ENCODE results near the gene RMRP. TPM values are rescaled to one million over a fixed set of nuclear protein-coding genes. Genes with fewer than 3 reads are reported as not detected.

Gene RMRP
- total RNA-seq, 1 donor from 2014 or later: 8,462 TPM

DNA sequence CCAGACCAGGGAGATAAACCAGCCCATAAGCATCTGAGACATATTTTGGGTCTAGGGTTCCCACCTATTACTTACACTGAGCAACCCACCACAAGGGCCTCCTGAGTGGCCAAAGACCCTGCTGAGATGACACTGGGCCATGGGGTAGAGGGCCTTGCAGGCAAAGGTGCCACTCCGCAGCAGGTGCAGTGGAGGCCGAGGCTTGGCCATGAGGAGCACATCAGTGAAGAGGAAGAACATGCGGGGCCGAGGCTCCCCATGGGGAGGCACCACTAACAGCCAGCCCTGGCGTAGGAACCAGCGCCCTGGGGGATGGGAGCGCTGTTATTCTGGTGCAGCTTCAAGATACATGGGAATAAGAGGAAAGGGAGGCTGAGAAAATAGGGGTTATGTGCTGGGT is 4.6 kb upstream of the RMRP start:
- intact Hi-C loops (cut with DNase I): no loop called here
- DNase-seq (ENCODE audit: extremely low spot score in 2 of 2): no peak
- H3K4me1 ChIP-seq: peaks cover 36% of the 10 kb centered on the region
- no peaks in the 10 kb centered on the region for H3K9me3 ChIP-seq
- no peak for TF ChIP-seq POLR2AphosphoS5 (IDR thresholded peaks at IDR 0.05; ENCODE audit: insufficient read depth in 1 of 2, low read depth in 1 of 2)
- no peak for TF ChIP-seq POLR2A (IDR thresholded peaks at IDR 0.05)
- TF ChIP-seq CTCF (IDR thresholded peaks at IDR 0.05): no peak
- peak overlapping the region; percentile 96 for H3K27ac ChIP-seq
- peaks cover 0 to 11% of the 10 kb centered on the region in 2 donors for H3K36me3 ChIP-seq
- no peaks in the 10 kb centered on the region for H3K27me3 ChIP-seq
- no peak overlapping the region for H3K4me3 ChIP-seq

- Histone ChIP-seq H3K27me3 (no peaks in the 10 kb centered on the region), H3K27ac (peak overlapping the region; percentile 96), H3K36me3 (peaks cover 0 to 11% of the 10 kb centered on the region in 2 donors), H3K4me3 (no peak overlapping the region), H3K9me3 (no peaks in the 10 kb centered on the region), H3K4me1 (peaks cover 36% of the 10 kb centered on the region)
- intact Hi-C loops (cut with DNase I): no loop called here
- TF ChIP-seq CTCF (IDR thresholded peaks at IDR 0.05) (no peak), POLR2AphosphoS5 (IDR thresholded peaks at IDR 0.05; ENCODE audit: insufficient read depth in 1 of 2, low read depth in 1 of 2) (no peak), POLR2A (IDR thresholded peaks at IDR 0.05) (no peak)
- DNase-seq (ENCODE audit: extremely low spot score in 2 of 2): no peak
These were observed 4.0 kb upstream of the RMRP start for GRCh38 chr9:35661756-35662350.

- TF ChIP-seq POLR2A (IDR thresholded peaks at IDR 0.05) (no peak), CTCF (IDR thresholded peaks at IDR 0.05) (no peak), POLR2AphosphoS5 (IDR thresholded peaks at IDR 0.05; ENCODE audit: insufficient read depth in 1 of 2, low read depth in 1 of 2) (peak in 1 of 2 donors; percentile 17)
- H3K9me3 ChIP-seq: no peaks in the 10 kb centered on the region
- peak overlapping the region; percentile 96 for H3K27ac ChIP-seq
- intact Hi-C loops (cut with DNase I): no loop called here
- peaks cover 36% of the 10 kb centered on the region for H3K4me1 ChIP-seq
- no peaks in the 10 kb centered on the region for H3K27me3 ChIP-seq
- DNase-seq (ENCODE audit: extremely low spot score in 2 of 2): no peak
- H3K36me3 ChIP-seq: peaks cover 0 to 11% of the 10 kb centered on the region in 2 donors
- no peak overlapping the region for H3K4me3 ChIP-seq
These were observed 3.2 kb upstream of the RMRP start for GRCh38 chr9:35660966-35661415.

DNA sequence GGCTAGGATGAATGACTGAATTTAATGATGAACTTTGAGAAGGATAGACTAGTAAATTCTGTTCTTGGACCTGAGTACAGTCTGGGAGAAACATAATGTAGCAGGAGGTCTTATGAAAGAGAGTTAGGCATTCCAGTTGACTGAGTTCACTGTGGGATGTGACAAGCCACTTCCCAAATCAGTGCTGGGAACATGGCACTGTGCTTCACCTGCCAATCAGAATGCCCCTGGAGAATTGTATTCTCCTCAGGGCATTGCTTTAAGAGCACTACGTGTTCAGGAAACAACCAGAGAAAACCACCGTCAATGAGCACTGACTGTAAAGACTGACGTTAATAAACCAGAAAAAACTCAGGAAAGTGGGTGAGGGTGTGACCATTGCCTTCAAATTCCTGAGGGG is 1.5 kb upstream of the RMRP start:
- Histone ChIP-seq H3K4me3 (peak overlapping the region; percentile 84 to 97), H3K4me1 (peaks cover 22% of the 10 kb centered on the region)

More for the DNA sequence above, 1.5 kb upstream of the RMRP start:
- intact Hi-C loops (cut with DNase I): loop anchor here (2.0 to 10.0 kb wide), 3 partner anchors 33 to 155 kb away; partner anchors contain the start of genes HINT2 and SPAG8
- Histone ChIP-seq H3K27ac (peak overlapping the region; percentile 96), H3K36me3 (peaks cover 0 to 11% of the 10 kb centered on the region in 2 donors), H3K9me3 (no peaks in the 10 kb centered on the region), H3K27me3 (no peaks in the 10 kb centered on the region)
- no peak for DNase-seq (ENCODE audit: extremely low spot score in 2 of 2)
- TF ChIP-seq POLR2A (IDR thresholded peaks at IDR 0.05): no peak
- TF ChIP-seq CTCF (IDR thresholded peaks at IDR 0.05): no peak
- peak in 1 of 2 donors; percentile 25 for TF ChIP-seq POLR2AphosphoS5 (IDR thresholded peaks at IDR 0.05; ENCODE audit: insufficient read depth in 1 of 2, low read depth in 1 of 2)

All from vagina (tissue), 2 donors.